ENCODE data around the gene HBG2.
A peak's percentile ranks its signal among the peaks of the same experiment; 100 is the strongest.

Gene HBG2

GRCh38 chr11:5210376-5210885 lies 44.1 kb downstream of the HBG2 start:
- in situ Hi-C loops (cut with HindIII; ENCODE audit: low sequenced_read_pairs), result no loop called here
- no peak for DNase-seq (ENCODE audit: low read depth)
- TF ChIP-seq, protein P1, sequence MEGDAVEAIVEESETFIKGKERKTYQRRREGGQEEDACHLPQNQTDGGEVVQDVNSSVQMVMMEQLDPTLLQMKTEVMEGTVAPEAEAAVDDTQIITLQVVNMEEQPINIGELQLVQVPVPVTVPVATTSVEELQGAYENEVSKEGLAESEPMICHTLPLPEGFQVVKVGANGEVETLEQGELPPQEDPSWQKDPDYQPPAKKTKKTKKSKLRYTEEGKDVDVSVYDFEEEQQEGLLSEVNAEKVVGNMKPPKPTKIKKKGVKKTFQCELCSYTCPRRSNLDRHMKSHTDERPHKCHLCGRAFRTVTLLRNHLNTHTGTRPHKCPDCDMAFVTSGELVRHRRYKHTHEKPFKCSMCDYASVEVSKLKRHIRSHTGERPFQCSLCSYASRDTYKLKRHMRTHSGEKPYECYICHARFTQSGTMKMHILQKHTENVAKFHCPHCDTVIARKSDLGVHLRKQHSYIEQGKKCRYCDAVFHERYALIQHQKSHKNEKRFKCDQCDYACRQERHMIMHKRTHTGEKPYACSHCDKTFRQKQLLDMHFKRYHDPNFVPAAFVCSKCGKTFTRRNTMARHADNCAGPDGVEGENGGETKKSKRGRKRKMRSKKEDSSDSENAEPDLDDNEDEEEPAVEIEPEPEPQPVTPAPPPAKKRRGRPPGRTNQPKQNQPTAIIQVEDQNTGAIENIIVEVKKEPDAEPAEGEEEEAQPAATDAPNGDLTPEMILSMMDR (IDR thresholded peaks at IDR 0.05; ENCODE audit: low read depth, low read length, missing control alignments), result no peak
- H3K4me3 ChIP-seq (ENCODE audit: low read depth, low read length), result no peak overlapping the region

- TF ChIP-seq, protein P1 (IDR thresholded peaks at IDR 0.05; ENCODE audit: low read depth, low read length, missing control alignments), result peak; percentile 59
- DNase-seq (ENCODE audit: low read depth), result peak; percentile 46
- no peak overlapping the region for H3K4me3 ChIP-seq (ENCODE audit: low read depth, low read length)
- in situ Hi-C loops (cut with HindIII; ENCODE audit: low sequenced_read_pairs), result no loop called here
Observed at GRCh38 chr11:5204787-5205186, 49.8 kb downstream of the HBG2 start.

- no peak for DNase-seq (ENCODE audit: low read depth)
- TF ChIP-seq, protein P1 (IDR thresholded peaks at IDR 0.05; ENCODE audit: low read depth, low read length, missing control alignments), result no peak
- in situ Hi-C loops (cut with HindIII; ENCODE audit: low sequenced_read_pairs), result no loop called here
- H3K4me3 ChIP-seq (ENCODE audit: low read depth, low read length), result no peak overlapping the region
Observed at GRCh38 chr11:5203366-5203765, 51.2 kb downstream of the HBG2 start.

Data from astrocyte of the cerebellum (primary cell).